Esophagus squamous epithelium (tissue), 4 donors: ENCODE results near the gene TSPEAR.

Source experiments
- POLR2A ChIP-seq, 4 donors: fragments of 450-650 bp; IDR thresholded peaks; one replicate each; pipeline ENCODE4 v1.6.1; 2017; ENCODE audit warnings: antibody characterized with exemption in 4 of 4, mild to moderate bottlenecking in 4 of 4, moderate library complexity in 3 of 4
- TF ChIP-seq, protein P1 (sequence below), 6 experiments: fragments of 450-650 bp in 4 of 6; fragments of 200-600 bp in 2 of 6; sonication (generic) in 2 of 6; IDR thresholded peaks; one replicate each; pipeline ENCODE4 v1.5.1; 2016 to 2019; ENCODE audit warnings: antibody characterized with exemption in 6 of 6, mild to moderate bottlenecking in 4 of 6, moderate library complexity in 4 of 6

DNA sequence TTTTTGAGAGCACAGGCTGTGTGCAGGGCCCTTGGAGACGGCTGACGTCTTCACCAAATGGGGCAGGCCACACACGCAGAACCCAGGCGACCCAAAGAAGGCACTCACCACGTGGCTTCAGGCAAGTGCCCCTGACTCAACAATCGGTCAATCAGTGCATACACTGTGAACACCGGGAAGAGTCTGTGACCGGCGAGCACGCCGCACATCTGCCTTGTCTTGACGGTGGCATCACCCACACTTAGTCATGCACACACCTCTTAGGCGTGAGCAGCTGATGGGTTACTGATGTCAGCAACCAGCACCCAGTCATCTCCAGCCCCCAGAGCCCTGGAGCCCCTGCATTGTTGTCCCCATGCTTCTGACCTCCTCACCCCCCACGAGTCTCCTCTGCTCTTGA, 261.0 kb downstream of the TSPEAR start:
- TF ChIP-seq, protein P1, sequence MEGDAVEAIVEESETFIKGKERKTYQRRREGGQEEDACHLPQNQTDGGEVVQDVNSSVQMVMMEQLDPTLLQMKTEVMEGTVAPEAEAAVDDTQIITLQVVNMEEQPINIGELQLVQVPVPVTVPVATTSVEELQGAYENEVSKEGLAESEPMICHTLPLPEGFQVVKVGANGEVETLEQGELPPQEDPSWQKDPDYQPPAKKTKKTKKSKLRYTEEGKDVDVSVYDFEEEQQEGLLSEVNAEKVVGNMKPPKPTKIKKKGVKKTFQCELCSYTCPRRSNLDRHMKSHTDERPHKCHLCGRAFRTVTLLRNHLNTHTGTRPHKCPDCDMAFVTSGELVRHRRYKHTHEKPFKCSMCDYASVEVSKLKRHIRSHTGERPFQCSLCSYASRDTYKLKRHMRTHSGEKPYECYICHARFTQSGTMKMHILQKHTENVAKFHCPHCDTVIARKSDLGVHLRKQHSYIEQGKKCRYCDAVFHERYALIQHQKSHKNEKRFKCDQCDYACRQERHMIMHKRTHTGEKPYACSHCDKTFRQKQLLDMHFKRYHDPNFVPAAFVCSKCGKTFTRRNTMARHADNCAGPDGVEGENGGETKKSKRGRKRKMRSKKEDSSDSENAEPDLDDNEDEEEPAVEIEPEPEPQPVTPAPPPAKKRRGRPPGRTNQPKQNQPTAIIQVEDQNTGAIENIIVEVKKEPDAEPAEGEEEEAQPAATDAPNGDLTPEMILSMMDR (IDR thresholded peaks at IDR 0.05): no peak
- TF ChIP-seq POLR2A (IDR thresholded peaks at IDR 0.05): no peak
